ENCODE measurements around the gene FXYD5. TPM values are rescaled to one million over a fixed set of nuclear protein-coding genes. Genes with fewer than 3 reads are reported as not detected.

The FXYD5 gene
- polyA plus RNA-seq, 1 donor from 2014 or later = not detected

DNA sequence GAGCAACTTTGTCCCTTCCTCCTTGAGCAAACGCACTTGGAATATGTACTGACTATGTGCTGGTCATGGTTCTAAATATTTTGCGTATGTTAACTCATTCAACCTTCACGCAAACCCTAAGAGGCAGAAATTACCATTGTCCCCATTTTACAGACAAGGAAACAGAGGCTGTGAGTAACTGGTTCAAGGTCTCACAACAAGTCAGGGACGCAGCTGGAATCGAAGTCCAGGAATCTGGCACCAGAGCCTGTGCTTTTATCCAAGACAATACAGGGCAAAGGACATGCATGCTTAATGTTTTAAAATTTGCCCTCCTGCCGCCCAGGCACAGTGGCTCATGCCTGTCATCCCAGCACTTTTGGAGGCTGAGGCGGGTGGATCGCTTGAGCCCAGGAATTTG, 5.1 kb downstream of the FXYD5 start:
- Histone ChIP-seq H3K9me3 (ENCODE audit: low read length) (no peaks in the 10 kb centered on the region), H2AFZ (ENCODE audit: low read depth, low read length) (no peak overlapping the region), H3K9ac (ENCODE audit: low read length) (no peak overlapping the region), H3K36me3 (ENCODE audit: insufficient read depth, low read length) (no peaks in the 10 kb centered on the region), H3K27me3 (ENCODE audit: insufficient read depth, low read depth, low read length) (peaks cover 22% of the 10 kb centered on the region), H3K79me2 (replicated peaks; ENCODE audit: insufficient read depth, low read length) (no peaks in the 10 kb centered on the region), H3F3A (ENCODE audit: insufficient read depth, low read length, poor library complexity, severe bottlenecking) (no peaks in the 10 kb centered on the region), H3K9me2 (ENCODE audit: insufficient read depth, low read length) (no peaks in the 10 kb centered on the region), H3K4me3 (ENCODE audit: low read length) (no peak overlapping the region), H3K27ac (ENCODE audit: low read length) (no peak overlapping the region), H3K4me2 (ENCODE audit: low read length) (no peak overlapping the region), H4K20me1 (ENCODE audit: insufficient read depth) (no peaks in the 10 kb centered on the region)
- no peak for TF ChIP-seq TAF1 (IDR thresholded peaks at IDR 0.05; ENCODE audit: low read depth)
- TF ChIP-seq, protein P1, sequence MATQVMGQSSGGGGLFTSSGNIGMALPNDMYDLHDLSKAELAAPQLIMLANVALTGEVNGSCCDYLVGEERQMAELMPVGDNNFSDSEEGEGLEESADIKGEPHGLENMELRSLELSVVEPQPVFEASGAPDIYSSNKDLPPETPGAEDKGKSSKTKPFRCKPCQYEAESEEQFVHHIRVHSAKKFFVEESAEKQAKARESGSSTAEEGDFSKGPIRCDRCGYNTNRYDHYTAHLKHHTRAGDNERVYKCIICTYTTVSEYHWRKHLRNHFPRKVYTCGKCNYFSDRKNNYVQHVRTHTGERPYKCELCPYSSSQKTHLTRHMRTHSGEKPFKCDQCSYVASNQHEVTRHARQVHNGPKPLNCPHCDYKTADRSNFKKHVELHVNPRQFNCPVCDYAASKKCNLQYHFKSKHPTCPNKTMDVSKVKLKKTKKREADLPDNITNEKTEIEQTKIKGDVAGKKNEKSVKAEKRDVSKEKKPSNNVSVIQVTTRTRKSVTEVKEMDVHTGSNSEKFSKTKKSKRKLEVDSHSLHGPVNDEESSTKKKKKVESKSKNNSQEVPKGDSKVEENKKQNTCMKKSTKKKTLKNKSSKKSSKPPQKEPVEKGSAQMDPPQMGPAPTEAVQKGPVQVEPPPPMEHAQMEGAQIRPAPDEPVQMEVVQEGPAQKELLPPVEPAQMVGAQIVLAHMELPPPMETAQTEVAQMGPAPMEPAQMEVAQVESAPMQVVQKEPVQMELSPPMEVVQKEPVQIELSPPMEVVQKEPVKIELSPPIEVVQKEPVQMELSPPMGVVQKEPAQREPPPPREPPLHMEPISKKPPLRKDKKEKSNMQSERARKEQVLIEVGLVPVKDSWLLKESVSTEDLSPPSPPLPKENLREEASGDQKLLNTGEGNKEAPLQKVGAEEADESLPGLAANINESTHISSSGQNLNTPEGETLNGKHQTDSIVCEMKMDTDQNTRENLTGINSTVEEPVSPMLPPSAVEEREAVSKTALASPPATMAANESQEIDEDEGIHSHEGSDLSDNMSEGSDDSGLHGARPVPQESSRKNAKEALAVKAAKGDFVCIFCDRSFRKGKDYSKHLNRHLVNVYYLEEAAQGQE (IDR thresholded peaks at IDR 0.05; ENCODE audit: borderline replicate concordance) = no peak
- TF ChIP-seq RAD21 (conservative IDR thresholded peaks at IDR 0.05) = no peak
- no peak for TF ChIP-seq MXI1 (conservative IDR thresholded peaks at IDR 0.05; ENCODE audit: poor library complexity, severe bottlenecking)
- no peak for TF ChIP-seq EP300 (conservative IDR thresholded peaks at IDR 0.05; ENCODE audit: poor library complexity, severe bottlenecking)
- TF ChIP-seq POLR2AphosphoS5 (IDR thresholded peaks at IDR 0.05) = no peak
- no peak for TF ChIP-seq SMC3 (conservative IDR thresholded peaks at IDR 0.05; ENCODE audit: poor library complexity)
- TF ChIP-seq, protein P2, sequence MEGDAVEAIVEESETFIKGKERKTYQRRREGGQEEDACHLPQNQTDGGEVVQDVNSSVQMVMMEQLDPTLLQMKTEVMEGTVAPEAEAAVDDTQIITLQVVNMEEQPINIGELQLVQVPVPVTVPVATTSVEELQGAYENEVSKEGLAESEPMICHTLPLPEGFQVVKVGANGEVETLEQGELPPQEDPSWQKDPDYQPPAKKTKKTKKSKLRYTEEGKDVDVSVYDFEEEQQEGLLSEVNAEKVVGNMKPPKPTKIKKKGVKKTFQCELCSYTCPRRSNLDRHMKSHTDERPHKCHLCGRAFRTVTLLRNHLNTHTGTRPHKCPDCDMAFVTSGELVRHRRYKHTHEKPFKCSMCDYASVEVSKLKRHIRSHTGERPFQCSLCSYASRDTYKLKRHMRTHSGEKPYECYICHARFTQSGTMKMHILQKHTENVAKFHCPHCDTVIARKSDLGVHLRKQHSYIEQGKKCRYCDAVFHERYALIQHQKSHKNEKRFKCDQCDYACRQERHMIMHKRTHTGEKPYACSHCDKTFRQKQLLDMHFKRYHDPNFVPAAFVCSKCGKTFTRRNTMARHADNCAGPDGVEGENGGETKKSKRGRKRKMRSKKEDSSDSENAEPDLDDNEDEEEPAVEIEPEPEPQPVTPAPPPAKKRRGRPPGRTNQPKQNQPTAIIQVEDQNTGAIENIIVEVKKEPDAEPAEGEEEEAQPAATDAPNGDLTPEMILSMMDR (IDR thresholded peaks at IDR 0.05; ENCODE audit: poor library complexity, severe bottlenecking) = no peak
- no peak for TF ChIP-seq EZH2 (IDR thresholded peaks at IDR 0.05; ENCODE audit: borderline replicate concordance, insufficient read depth, low read length, poor library complexity, severe bottlenecking)

DNA sequence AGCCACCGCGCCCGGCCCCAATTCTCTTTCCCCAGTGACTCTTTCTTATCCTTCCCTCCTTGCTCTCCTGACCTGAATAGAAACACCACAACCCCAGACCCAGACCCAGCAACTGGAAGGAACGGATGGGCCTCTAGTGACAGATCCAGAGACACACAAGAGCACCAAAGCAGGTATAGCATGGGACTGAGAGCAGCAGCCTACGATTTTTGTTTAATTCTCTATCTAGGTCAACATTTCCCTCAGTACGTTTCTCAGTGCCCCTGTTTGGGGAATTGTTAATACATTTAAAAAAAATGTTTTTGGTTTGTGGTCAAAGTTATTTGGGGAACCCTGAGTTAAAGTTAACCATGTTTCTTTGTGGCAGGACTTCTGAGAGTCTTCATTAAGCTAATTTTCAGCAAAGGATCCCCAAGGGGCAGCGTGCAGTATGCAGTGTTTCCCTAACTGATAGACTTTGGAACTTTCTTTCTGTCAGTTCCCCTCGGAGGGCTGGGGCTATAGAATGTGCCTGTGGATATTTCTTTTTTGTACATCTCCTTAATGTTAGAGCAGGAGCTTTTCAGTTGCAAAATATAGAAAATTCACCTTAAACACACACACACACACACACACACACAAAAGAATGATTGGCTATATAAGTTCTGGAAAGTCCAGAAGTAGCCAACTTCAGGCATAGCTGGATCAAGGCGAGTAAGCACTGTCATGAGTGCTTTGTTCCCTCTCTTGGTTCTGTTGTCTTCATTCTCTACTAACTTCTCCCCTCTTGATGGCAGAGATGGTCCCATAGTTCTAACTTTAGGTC, 6.3 kb downstream of the FXYD5 start:
- Histone ChIP-seq H3K27ac (ENCODE audit: low read length) (no peak overlapping the region), H3K9me3 (ENCODE audit: low read length) (no peaks in the 10 kb centered on the region), H3K27me3 (ENCODE audit: insufficient read depth, low read depth, low read length) (peaks cover 9% of the 10 kb centered on the region), H3K36me3 (ENCODE audit: insufficient read depth, low read length) (no peaks in the 10 kb centered on the region), H4K20me1 (ENCODE audit: insufficient read depth) (no peaks in the 10 kb centered on the region), H3K9me2 (ENCODE audit: insufficient read depth, low read length) (no peaks in the 10 kb centered on the region), H2AFZ (ENCODE audit: low read depth, low read length) (no peak overlapping the region), H3K79me2 (replicated peaks; ENCODE audit: insufficient read depth, low read length) (no peaks in the 10 kb centered on the region), H3F3A (ENCODE audit: insufficient read depth, low read length, poor library complexity, severe bottlenecking) (no peaks in the 10 kb centered on the region), H3K9ac (ENCODE audit: low read length) (no peak overlapping the region), H3K4me2 (ENCODE audit: low read length) (no peak overlapping the region), H3K4me3 (ENCODE audit: low read length) (no peak overlapping the region)
- TF ChIP-seq, protein P2 (IDR thresholded peaks at IDR 0.05; ENCODE audit: poor library complexity, severe bottlenecking) = no peak
- no peak for TF ChIP-seq MXI1 (conservative IDR thresholded peaks at IDR 0.05; ENCODE audit: poor library complexity, severe bottlenecking)
- TF ChIP-seq SMC3 (conservative IDR thresholded peaks at IDR 0.05; ENCODE audit: poor library complexity) = no peak
- TF ChIP-seq EP300 (conservative IDR thresholded peaks at IDR 0.05; ENCODE audit: poor library complexity, severe bottlenecking) = no peak
- no peak for TF ChIP-seq POLR2AphosphoS5 (IDR thresholded peaks at IDR 0.05)
- TF ChIP-seq TAF1 (IDR thresholded peaks at IDR 0.05; ENCODE audit: low read depth) = no peak
- TF ChIP-seq EZH2 (IDR thresholded peaks at IDR 0.05; ENCODE audit: borderline replicate concordance, insufficient read depth, low read length, poor library complexity, severe bottlenecking) = no peak
- TF ChIP-seq, protein P1 (IDR thresholded peaks at IDR 0.05; ENCODE audit: borderline replicate concordance) = no peak
- no peak for TF ChIP-seq RAD21 (conservative IDR thresholded peaks at IDR 0.05)
